SU-DHL-6 (cell line): ENCODE results near the gene CLEC4F.

Experiments
- H2AFZ ChIP-seq: fragments of 200-600 bp; sonication (generic); 2 replicates; pipeline ENCODE4 v1.6.1; 2014; ENCODE audit warnings: low read depth, mild to moderate bottlenecking, moderate library complexity, mixed read lengths, antibody characterized with exemption, low read length; ENCODE audit not compliant: severe bottlenecking
- H3F3A ChIP-seq: fragments of 200-600 bp; shearing (Covaris generic); 2 replicates; pipeline ENCODE4 v1.6.0; 2016; ENCODE audit warnings: antibody characterized with exemption, mild to moderate bottlenecking; ENCODE audit not compliant: insufficient read depth
- H3K27ac ChIP-seq: fragments of 200-600 bp; sonication (generic); 2 replicates; pipeline ENCODE4 v1.5.1; 2016; ENCODE audit warnings: low read depth, mild to moderate bottlenecking, low read length, moderate library complexity, mixed read lengths
- H3K27me3 ChIP-seq: fragments of 200-600 bp; sonication (generic), shearing (Covaris generic); 2 replicates; pipeline ENCODE4 v1.6.0; 2014; ENCODE audit warnings: mild to moderate bottlenecking, low read length
- H3K36me3 ChIP-seq: fragments of 200-600 bp; sonication (generic); 2 replicates; pipeline ENCODE4 v1.6.1; 2014; ENCODE audit warnings: mild to moderate bottlenecking, low read length, mixed read lengths
- H3K4me2 ChIP-seq: fragments of 300-600, 200-600 bp; shearing (Covaris generic), sonication (generic); 2 replicates; pipeline ENCODE4 v1.6.0; 2014; ENCODE audit warnings: low read length, low read depth, mild to moderate bottlenecking; ENCODE audit not compliant: poor library complexity, severe bottlenecking
- H3K4me3 ChIP-seq: fragments of 200-600 bp; sonication (generic); 2 replicates; pipeline ENCODE4 v1.5.1; 2014; ENCODE audit warnings: antibody characterized with exemption, low read length, mild to moderate bottlenecking, mixed read lengths; ENCODE audit not compliant: insufficient read depth, poor library complexity, severe bottlenecking
- H3K79me2 ChIP-seq: fragments of 200-600 bp; sonication (generic); 2 replicates; pipeline ENCODE4 v1.6.1; 2014; ENCODE audit warnings: mild to moderate bottlenecking, low read length, moderate library complexity; ENCODE audit not compliant: insufficient read depth
- H3K9ac ChIP-seq: fragments of 200-600 bp; sonication (generic); 2 replicates; pipeline ENCODE4 v1.7.0; 2014; ENCODE audit warnings: mild to moderate bottlenecking, low read length
- H3K9me2 ChIP-seq: fragments of 200-600 bp; sonication (generic); replicated peaks from 2 replicates; pipeline ENCODE4 v1.6.1; 2014; ENCODE audit warnings: low read length; ENCODE audit not compliant: insufficient read depth
- H3K9me3 ChIP-seq: fragments of 200-600 bp; sonication (generic); 2 replicates; pipeline ENCODE4 v1.6.1; 2014; ENCODE audit warnings: low read length, mixed read lengths; ENCODE audit not compliant: insufficient read depth
- H4K20me1 ChIP-seq: fragments of 200-600 bp; sonication (generic); 2 replicates; pipeline ENCODE4 v1.6.1; 2014; ENCODE audit warnings: low read depth, mild to moderate bottlenecking, antibody characterized with exemption, low read length, moderate library complexity, mixed read lengths
- EZH2phosphoT487 ChIP-seq: fragments of 200-600 bp; sonication (generic), shearing (Covaris generic); conservative IDR thresholded peaks from 2 replicates; pipeline ENCODE4 v1.6.1; 2018; ENCODE audit warnings: mild to moderate bottlenecking, antibody characterized with exemption, low read length, moderate library complexity, mixed read lengths
- TF ChIP-seq, protein P1 (sequence below): fragments of 200-600 bp; sonication (generic); IDR thresholded peaks from one replicate; pipeline ENCODE4 v1.5.1; 2017; ENCODE audit warnings: antibody characterized with exemption, mild to moderate bottlenecking, low read length, moderate library complexity; ENCODE audit not compliant: insufficient read depth, poor library complexity, severe bottlenecking

CLEC4F gene

DNA sequence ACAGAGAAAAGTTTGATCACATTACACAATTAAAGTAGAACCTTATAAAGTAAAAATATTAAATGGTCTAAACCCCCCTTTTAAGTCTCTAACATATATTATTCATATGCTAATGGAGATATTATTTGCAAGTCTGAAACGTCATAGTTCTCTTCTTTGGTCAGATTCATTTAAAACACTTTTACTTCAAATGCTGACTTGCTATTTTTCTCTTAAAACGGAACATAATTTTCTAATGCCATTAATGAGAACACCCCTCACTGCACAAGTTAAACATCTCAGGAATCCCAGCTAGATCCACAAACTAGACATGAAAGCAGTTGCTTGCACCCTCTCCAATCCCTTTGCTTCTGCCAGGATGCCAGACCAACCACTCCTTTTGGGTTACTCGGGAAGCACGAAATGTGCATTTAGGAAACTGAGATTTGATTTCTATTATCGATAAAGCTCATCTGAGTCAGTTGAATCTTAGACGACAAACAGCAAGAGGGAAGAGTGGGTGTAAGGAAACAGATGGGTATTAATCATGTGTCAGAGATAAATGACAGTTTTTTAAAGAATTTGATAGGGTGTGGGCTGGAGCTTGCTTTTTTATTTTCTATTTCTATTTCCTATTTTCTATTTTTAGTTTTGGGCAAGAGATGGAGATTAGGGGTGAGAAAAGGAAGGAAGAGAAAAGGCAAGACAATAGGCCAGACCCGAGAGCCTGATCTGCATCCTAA is 53.9 kb downstream of the CLEC4F start:
- Histone ChIP-seq H3K4me2 (peak overlapping the region; percentile 56), H3K27ac (no peak overlapping the region), H3F3A (no peaks in the 10 kb centered on the region; the same call in 1 of the 2 replicates), H3K9ac (peak overlapping the region; percentile 52; the same call in 1 of the 2 replicates), H2AFZ (peak overlapping the region; percentile 49), H3K9me2 (no peaks in the 10 kb centered on the region), H3K9me3 (no peaks in the 10 kb centered on the region), H3K79me2 (no peaks in the 10 kb centered on the region), H3K36me3 (no peaks in the 10 kb centered on the region), H3K27me3 (no peaks in the 10 kb centered on the region), H3K4me3 (peak overlapping the region; percentile 49), H4K20me1 (no peaks in the 10 kb centered on the region)
- no peak for TF ChIP-seq EZH2phosphoT487
- TF ChIP-seq, protein P1, sequence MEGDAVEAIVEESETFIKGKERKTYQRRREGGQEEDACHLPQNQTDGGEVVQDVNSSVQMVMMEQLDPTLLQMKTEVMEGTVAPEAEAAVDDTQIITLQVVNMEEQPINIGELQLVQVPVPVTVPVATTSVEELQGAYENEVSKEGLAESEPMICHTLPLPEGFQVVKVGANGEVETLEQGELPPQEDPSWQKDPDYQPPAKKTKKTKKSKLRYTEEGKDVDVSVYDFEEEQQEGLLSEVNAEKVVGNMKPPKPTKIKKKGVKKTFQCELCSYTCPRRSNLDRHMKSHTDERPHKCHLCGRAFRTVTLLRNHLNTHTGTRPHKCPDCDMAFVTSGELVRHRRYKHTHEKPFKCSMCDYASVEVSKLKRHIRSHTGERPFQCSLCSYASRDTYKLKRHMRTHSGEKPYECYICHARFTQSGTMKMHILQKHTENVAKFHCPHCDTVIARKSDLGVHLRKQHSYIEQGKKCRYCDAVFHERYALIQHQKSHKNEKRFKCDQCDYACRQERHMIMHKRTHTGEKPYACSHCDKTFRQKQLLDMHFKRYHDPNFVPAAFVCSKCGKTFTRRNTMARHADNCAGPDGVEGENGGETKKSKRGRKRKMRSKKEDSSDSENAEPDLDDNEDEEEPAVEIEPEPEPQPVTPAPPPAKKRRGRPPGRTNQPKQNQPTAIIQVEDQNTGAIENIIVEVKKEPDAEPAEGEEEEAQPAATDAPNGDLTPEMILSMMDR: no peak

DNA sequence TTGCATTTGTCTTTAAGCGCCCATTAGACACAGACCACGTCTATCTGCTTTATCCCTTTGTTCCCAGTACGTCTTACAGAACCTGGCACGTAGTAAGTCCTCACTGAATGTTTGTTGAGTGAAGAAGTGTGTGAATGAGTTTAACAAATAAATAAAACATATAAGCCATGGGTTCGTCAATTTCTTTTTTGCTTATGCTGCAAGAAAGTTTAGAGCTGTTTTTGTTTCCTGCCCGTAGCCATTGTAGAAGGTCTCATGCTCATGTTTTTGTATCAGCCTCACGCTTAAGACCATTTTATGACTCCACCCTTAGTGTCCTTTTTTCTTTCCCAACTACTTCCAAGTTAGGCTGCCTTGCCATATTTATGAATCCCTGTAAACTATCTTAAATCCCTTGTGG is 54.9 kb downstream of the CLEC4F start:
- no peaks in the 10 kb centered on the region for H3K9me3 ChIP-seq
- TF ChIP-seq, protein P1: no peak
- TF ChIP-seq EZH2phosphoT487: no peak
- H4K20me1 ChIP-seq: no peaks in the 10 kb centered on the region
- no peak overlapping the region for H3K27ac ChIP-seq
- H3K9ac ChIP-seq: no peak overlapping the region
- no peak overlapping the region for H3K4me2 ChIP-seq
- no peaks in the 10 kb centered on the region for H3K36me3 ChIP-seq
- no peaks in the 10 kb centered on the region for H3K79me2 ChIP-seq
- H2AFZ ChIP-seq: no peak overlapping the region
- no peaks in the 10 kb centered on the region for H3K9me2 ChIP-seq
- no peaks in the 10 kb centered on the region; the same call in 1 of the 2 replicates for H3F3A ChIP-seq
- no peaks in the 10 kb centered on the region for H3K27me3 ChIP-seq
- no peak overlapping the region for H3K4me3 ChIP-seq

DNA sequence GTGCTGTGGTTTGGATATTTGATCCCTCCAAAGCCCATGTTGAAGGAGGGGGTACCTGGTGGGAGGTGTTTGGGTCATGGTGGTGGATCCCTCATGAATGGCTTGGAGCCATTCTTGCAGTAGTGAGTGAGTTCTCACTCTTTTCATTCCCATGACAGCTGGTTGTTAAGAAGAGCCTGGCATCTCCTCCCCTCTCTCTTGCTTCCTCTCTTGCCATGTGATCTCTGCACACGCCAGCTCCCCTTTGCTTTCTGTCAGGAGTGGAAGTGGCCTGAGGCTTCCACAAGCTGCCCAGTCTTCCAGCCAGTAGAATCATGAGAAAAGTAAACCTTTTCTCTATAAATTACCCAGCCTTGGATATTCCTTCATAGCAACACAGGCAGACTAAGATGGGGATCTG is 61.0 kb downstream of the CLEC4F start:
- H3K27me3 ChIP-seq: no peaks in the 10 kb centered on the region
- no peaks in the 10 kb centered on the region for H3K79me2 ChIP-seq
- no peaks in the 10 kb centered on the region for H4K20me1 ChIP-seq

More for the DNA sequence above, 61.0 kb downstream of the CLEC4F start:
- Histone ChIP-seq H3K4me2 (no peak overlapping the region), H3K9me3 (no peaks in the 10 kb centered on the region), H3K36me3 (no peaks in the 10 kb centered on the region), H3K4me3 (no peak overlapping the region), H3K27ac (no peak overlapping the region), H3F3A (no peaks in the 10 kb centered on the region), H3K9ac (no peak overlapping the region), H2AFZ (no peak overlapping the region), H3K9me2 (no peaks in the 10 kb centered on the region)
- TF ChIP-seq EZH2phosphoT487: no peak
- TF ChIP-seq, protein P1: no peak
